HEK293 (cell line): ENCODE data around the gene LCOR.

Source experiments
- CTCF ChIA-PET: fragments of 350-600 bp; formaldehyde crosslinking; extraction: SDS; loops from one replicate; lab custom pipeline; 2021; ENCODE audit warnings: antibody characterized with exemption; lab: Yijun Ruan, JAX
- POLR2A ChIA-PET: fragments of 300-600 bp; formaldehyde crosslinking; extraction: SDS; loops from one replicate; lab custom pipeline; 2020; ENCODE audit warnings: antibody characterized with exemption, inconsistent platforms; lab: Yijun Ruan, JAX
- H3K27ac ChIP-seq: fragments of 200-500 bp; sonication (Bioruptor generic); 2 replicates; pipeline ENCODE4 v1.5.1; 2014; ENCODE audit warnings: low read depth, low read length, control low read depth, inconsistent platforms; ENCODE audit errors: extremely low read depth
- H3K36me3 ChIP-seq, 2 experiments: fragments of 200-500 bp in 1 of 2; sonication (Bioruptor generic) in 1 of 2; 1 replicate in 1 of 2; 2 replicates in 1 of 2; pipeline ENCODE4 v1.5.1; 2014 to 2017; ENCODE audit warnings: inconsistent platforms in 2 of 2, low read length in 2 of 2; ENCODE audit not compliant: control insufficient read depth in 2 of 2, insufficient read depth in 1 of 2
- H3K4me1 ChIP-seq: fragments of 200-500 bp; sonication (Bioruptor generic); 2 replicates; pipeline ENCODE4 v1.5.1; 2014; ENCODE audit warnings: mild to moderate bottlenecking, low read length, inconsistent platforms; ENCODE audit not compliant: control insufficient read depth, insufficient read depth
- H3K4me3 ChIP-seq: 2 replicates; pipeline ENCODE4 v1.5.1; 2011; ENCODE audit warnings: low read depth, mild to moderate bottlenecking, control low read depth, low read length, moderate library complexity
- H3K9me3 ChIP-seq: fragments of 200-500 bp; sonication (Bioruptor generic); 2 replicates; pipeline ENCODE4 v1.5.1; 2014; ENCODE audit warnings: low read depth, low read length, inconsistent platforms; ENCODE audit not compliant: control insufficient read depth, insufficient read depth
- GLIS1 ChIP-seq: fragments of 450-650 bp; formaldehyde crosslinking; IDR thresholded peaks from 2 replicates; pipeline ENCODE4 v1.5.1; 2016; ENCODE audit warnings: missing biosample characterization, missing genetic modification characterization
- HOXC10 ChIP-seq: sonication (generic); formaldehyde crosslinking; IDR thresholded peaks from 2 replicates; pipeline ENCODE4 v1.8.1; 2023; ENCODE audit warnings: mild to moderate bottlenecking, missing genetic modification reagents
- HOXD13 ChIP-seq: sonication (generic); formaldehyde crosslinking; IDR thresholded peaks from 2 replicates; pipeline ENCODE4 v1.8.0; 2022; ENCODE audit warnings: missing genetic modification reagents, borderline replicate concordance
- OSR2 ChIP-seq: fragments of 450-650 bp; formaldehyde crosslinking; IDR thresholded peaks from 2 replicates; pipeline ENCODE4 v1.5.1; 2016; ENCODE audit warnings: missing biosample characterization, missing genetic modification characterization
- SCRT2 ChIP-seq: fragments of 450-650 bp; formaldehyde crosslinking; IDR thresholded peaks from 2 replicates; pipeline ENCODE4 v1.5.1; 2016; ENCODE audit warnings: missing biosample characterization, missing genetic modification characterization
- SETDB1 ChIP-seq: IDR thresholded peaks from one replicate; pipeline ENCODE4 v1.6.1; 2017; ENCODE audit warnings: mild to moderate bottlenecking, low read length, moderate library complexity, mixed read lengths; ENCODE audit not compliant: insufficient read length
- YY1 ChIP-seq: fragments of 450-650 bp; formaldehyde crosslinking; IDR thresholded peaks from 2 replicates; pipeline ENCODE4 v1.5.1; 2018; ENCODE audit warnings: missing biosample characterization, missing genetic modification characterization
- YY2 ChIP-seq: fragments of 450-650 bp; formaldehyde crosslinking; IDR thresholded peaks from 2 replicates; pipeline ENCODE4 v1.5.1; 2016; ENCODE audit warnings: missing biosample characterization, missing genetic modification characterization
- ZBTB48 ChIP-seq: fragments of 450-650 bp; formaldehyde crosslinking; IDR thresholded peaks from 2 replicates; pipeline ENCODE4 v1.5.1; 2016; ENCODE audit warnings: missing biosample characterization, missing genetic modification characterization
- ZFP37 ChIP-seq: fragments of 450-650 bp; formaldehyde crosslinking; IDR thresholded peaks from 2 replicates; pipeline ENCODE4 v1.5.1; 2016; ENCODE audit warnings: missing biosample characterization, missing genetic modification characterization
- ZNF114 ChIP-seq: fragments of 450-650 bp; formaldehyde crosslinking; IDR thresholded peaks from 2 replicates; pipeline ENCODE4 v1.5.0; 2017; ENCODE audit warnings: missing biosample characterization, missing genetic modification characterization
- ZNF133 ChIP-seq: fragments of 450-650 bp; formaldehyde crosslinking; IDR thresholded peaks from 2 replicates; pipeline ENCODE4 v1.5.1; 2016; ENCODE audit warnings: missing biosample characterization, missing genetic modification characterization
- ZNF146 ChIP-seq: fragments of 450-650 bp; formaldehyde crosslinking; IDR thresholded peaks from 2 replicates; pipeline ENCODE4 v1.5.1; 2016; ENCODE audit warnings: missing biosample characterization, missing genetic modification characterization
- ZNF157 ChIP-seq: fragments of 450-650 bp; formaldehyde crosslinking; IDR thresholded peaks from 2 replicates; pipeline ENCODE4 v1.5.1; 2016; ENCODE audit warnings: missing biosample characterization, missing genetic modification characterization
- ZNF266 ChIP-seq: fragments of 450-650 bp; formaldehyde crosslinking; IDR thresholded peaks from 2 replicates; pipeline ENCODE4 v1.5.1; 2016; ENCODE audit warnings: missing biosample characterization, missing genetic modification characterization, low read depth
- ZNF404 ChIP-seq: fragments of 450-650 bp; formaldehyde crosslinking; IDR thresholded peaks from 2 replicates; pipeline ENCODE4 v1.5.1; 2017; ENCODE audit warnings: missing biosample characterization, missing genetic modification characterization
- ZNF416 ChIP-seq: fragments of 450-650 bp; formaldehyde crosslinking; IDR thresholded peaks from 2 replicates; pipeline ENCODE4 v1.5.1; 2016; ENCODE audit warnings: missing biosample characterization, missing genetic modification characterization
- ZNF423 ChIP-seq: fragments of 450-650 bp; formaldehyde crosslinking; IDR thresholded peaks from 2 replicates; pipeline ENCODE4 v1.5.1; 2016; ENCODE audit warnings: missing biosample characterization, missing genetic modification characterization
- ZNF529 ChIP-seq: fragments of 450-650 bp; formaldehyde crosslinking; IDR thresholded peaks from 2 replicates; pipeline ENCODE4 v1.5.1; 2017; ENCODE audit warnings: missing genetic modification characterization, missing biosample characterization; ENCODE audit not compliant: insufficient replicate concordance
- ZNF548 ChIP-seq: fragments of 450-650 bp; formaldehyde crosslinking; IDR thresholded peaks from 2 replicates; pipeline ENCODE4 v1.5.1; 2016; ENCODE audit warnings: missing biosample characterization, missing genetic modification characterization
- ZNF596 ChIP-seq: fragments of 450-650 bp; IDR thresholded peaks from 2 replicates; pipeline ENCODE4 v1.5.0; 2018; ENCODE audit warnings: missing biosample characterization, mild to moderate bottlenecking, missing genetic modification characterization, moderate library complexity
- ZNF664 ChIP-seq: fragments of 450-650 bp; formaldehyde crosslinking; IDR thresholded peaks from 2 replicates; pipeline ENCODE4 v1.5.1; 2016; ENCODE audit warnings: missing biosample characterization, missing genetic modification characterization
- ZNF791 ChIP-seq: fragments of 450-650 bp; formaldehyde crosslinking; IDR thresholded peaks from 2 replicates; pipeline ENCODE4 v1.5.1; 2016; ENCODE audit warnings: missing biosample characterization, missing genetic modification characterization
- TF ChIP-seq, protein P1 (sequence below): IDR thresholded peaks from 2 replicates; pipeline ENCODE4 v1.6.1; 2011; ENCODE audit warnings: mild to moderate bottlenecking, low read depth, low read length, borderline replicate concordance
- TF ChIP-seq, protein P2 (sequence below): fragments of 450-650 bp; formaldehyde crosslinking; IDR thresholded peaks from 2 replicates; pipeline ENCODE4 v1.5.1; 2016; ENCODE audit warnings: missing biosample characterization, missing genetic modification characterization

LCOR gene

DNA sequence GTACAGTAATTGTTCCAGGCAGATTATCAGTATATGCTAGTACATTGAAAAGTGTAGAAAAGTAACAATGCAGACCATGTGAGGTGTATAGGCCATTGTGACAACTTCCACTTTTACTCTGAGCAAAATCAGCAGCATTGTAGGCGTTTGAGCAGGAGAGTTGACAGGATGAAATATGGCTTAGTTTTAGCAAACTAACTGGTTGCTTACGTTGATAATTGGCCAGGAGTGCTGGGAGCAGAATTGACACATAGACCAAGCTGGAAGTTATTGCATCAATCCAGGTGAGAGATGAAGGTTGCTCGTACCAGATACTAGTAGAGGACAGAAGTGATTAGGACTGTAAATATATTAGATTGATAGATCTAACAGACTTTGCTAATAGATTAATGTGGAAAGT is 46.0 kb downstream of the LCOR start:
- Histone ChIP-seq H3K4me1 (no peaks in the 10 kb centered on the region), H3K27ac (no peak overlapping the region), H3K4me3 (no peak overlapping the region), H3K9me3 (no peaks in the 10 kb centered on the region), H3K36me3 (no peaks in the 10 kb centered on the region)
- TF ChIP-seq YY1 (no peak), OSR2 (tag by site-specific recombination) (0 out of 2 replicates have a peak, but pooled peaks have one; percentile 12), ZFP37 (tag by site-specific recombination) (no peak), HOXD13 (CRISPR knock-in tag) (no peak)
- POLR2A ChIA-PET: no interaction called here
- CTCF ChIA-PET: interaction anchor here (0.6 kb wide), 1 partner anchor 332 kb away, joined by 3 read pairs; no protein-coding TSS in a partner anchor

DNA sequence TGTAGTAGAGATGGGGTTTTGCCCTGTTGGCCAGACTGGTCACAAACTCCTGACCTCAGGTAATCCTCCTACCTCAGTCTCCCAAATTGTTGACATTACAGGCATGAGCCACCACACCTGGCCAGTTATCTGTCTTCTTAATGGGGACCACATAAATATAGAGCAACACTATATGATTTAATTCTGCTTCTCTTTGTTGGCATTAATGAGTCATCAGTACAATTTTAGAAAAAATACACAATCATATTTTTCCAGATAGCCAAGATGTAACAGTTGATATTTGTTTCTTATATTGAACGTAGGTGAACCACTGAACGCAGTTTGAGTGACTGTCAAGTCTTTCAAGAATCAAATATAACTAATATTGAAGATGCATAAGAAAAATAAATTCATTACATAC is 48.5 kb downstream of the LCOR start:
- H3K27ac ChIP-seq: no peak overlapping the region
- H3K9me3 ChIP-seq: no peaks in the 10 kb centered on the region
- TF ChIP-seq YY2 (tag by site-specific recombination): no peak
- TF ChIP-seq ZNF423 (tag by site-specific recombination): no peak
- TF ChIP-seq ZNF114 (tag by site-specific recombination): no peak
- TF ChIP-seq ZNF596 (tag by site-specific recombination): no peak
- no peak for TF ChIP-seq ZNF266 (tag by site-specific recombination)
- no peak for TF ChIP-seq ZNF404 (tag by site-specific recombination)
- TF ChIP-seq ZNF416 (tag by site-specific recombination): no peak
- no peak for TF ChIP-seq SCRT2
- no peak for TF ChIP-seq HOXC10 (CRISPR knock-in tag)
- TF ChIP-seq ZBTB48 (tag by site-specific recombination): no peak
- TF ChIP-seq ZNF133 (tag by site-specific recombination): no peak
- no peak for TF ChIP-seq ZNF791 (tag by site-specific recombination)
- TF ChIP-seq, protein P1, sequence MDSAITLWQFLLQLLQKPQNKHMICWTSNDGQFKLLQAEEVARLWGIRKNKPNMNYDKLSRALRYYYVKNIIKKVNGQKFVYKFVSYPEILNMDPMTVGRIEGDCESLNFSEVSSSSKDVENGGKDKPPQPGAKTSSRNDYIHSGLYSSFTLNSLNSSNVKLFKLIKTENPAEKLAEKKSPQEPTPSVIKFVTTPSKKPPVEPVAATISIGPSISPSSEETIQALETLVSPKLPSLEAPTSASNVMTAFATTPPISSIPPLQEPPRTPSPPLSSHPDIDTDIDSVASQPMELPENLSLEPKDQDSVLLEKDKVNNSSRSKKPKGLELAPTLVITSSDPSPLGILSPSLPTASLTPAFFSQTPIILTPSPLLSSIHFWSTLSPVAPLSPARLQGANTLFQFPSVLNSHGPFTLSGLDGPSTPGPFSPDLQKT: no peak
- no peak for TF ChIP-seq GLIS1 (tag by site-specific recombination)
- no peak for TF ChIP-seq ZNF529 (tag by site-specific recombination)
- no peak for TF ChIP-seq ZNF157
- no peak for TF ChIP-seq ZNF664
- TF ChIP-seq ZNF548: no peak
- H3K36me3 ChIP-seq: peaks cover 0 to 7% of the 10 kb centered on the region in 2 experiments; a peak in 2 of 3 replicates
- POLR2A ChIA-PET: no interaction called here
- no peak overlapping the region for H3K4me3 ChIP-seq
- CTCF ChIA-PET: no interaction called here
- H3K4me1 ChIP-seq: no peaks in the 10 kb centered on the region

DNA sequence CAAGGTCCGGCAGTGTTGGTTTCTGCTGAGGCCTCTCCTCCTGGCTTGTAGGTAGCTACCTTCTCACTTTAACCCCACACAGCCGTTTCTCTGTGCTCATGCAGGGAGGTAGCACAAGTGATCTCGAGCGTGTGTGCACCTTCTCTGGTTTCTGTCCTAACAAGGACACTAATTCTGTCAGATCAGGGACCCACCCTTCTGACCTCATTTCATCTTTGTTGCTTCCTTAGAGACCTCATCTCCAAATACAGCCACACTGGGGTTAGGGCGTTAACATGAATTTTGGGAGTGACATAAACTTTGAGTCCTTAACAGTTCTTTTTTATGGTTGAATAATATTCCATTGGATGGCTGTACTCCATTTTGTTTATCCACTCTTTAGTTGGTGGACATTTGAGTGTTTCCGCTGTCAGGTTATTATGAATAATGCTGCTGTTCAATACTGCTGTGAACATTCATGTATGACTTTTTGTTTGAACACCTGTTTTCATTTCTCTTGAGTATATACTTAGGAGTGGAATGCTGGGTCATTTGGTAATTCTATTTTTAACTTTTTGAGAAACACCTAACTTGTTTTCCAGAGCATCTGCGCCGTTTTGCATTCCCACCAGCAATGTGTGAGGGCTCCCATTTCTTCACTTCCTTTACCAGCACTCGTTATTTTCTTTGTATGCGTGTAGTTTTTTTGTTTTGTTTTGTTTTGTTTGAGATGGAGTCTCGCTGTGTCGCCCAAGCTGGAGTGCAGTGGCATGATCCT is 57.5 kb downstream of the LCOR start:
- CTCF ChIA-PET: no interaction called here
- Histone ChIP-seq H3K9me3 (no peaks in the 10 kb centered on the region), H3K36me3 (peaks cover 8 to 15% of the 10 kb centered on the region in 2 experiments), H3K4me3 (no peak overlapping the region), H3K4me1 (no peaks in the 10 kb centered on the region), H3K27ac (no peak overlapping the region)
- TF ChIP-seq ZNF266 (tag by site-specific recombination) (no peak), ZNF146 (tag by site-specific recombination) (peak; percentile 87), SETDB1 (peak; percentile 38)
- TF ChIP-seq, protein P2, sequence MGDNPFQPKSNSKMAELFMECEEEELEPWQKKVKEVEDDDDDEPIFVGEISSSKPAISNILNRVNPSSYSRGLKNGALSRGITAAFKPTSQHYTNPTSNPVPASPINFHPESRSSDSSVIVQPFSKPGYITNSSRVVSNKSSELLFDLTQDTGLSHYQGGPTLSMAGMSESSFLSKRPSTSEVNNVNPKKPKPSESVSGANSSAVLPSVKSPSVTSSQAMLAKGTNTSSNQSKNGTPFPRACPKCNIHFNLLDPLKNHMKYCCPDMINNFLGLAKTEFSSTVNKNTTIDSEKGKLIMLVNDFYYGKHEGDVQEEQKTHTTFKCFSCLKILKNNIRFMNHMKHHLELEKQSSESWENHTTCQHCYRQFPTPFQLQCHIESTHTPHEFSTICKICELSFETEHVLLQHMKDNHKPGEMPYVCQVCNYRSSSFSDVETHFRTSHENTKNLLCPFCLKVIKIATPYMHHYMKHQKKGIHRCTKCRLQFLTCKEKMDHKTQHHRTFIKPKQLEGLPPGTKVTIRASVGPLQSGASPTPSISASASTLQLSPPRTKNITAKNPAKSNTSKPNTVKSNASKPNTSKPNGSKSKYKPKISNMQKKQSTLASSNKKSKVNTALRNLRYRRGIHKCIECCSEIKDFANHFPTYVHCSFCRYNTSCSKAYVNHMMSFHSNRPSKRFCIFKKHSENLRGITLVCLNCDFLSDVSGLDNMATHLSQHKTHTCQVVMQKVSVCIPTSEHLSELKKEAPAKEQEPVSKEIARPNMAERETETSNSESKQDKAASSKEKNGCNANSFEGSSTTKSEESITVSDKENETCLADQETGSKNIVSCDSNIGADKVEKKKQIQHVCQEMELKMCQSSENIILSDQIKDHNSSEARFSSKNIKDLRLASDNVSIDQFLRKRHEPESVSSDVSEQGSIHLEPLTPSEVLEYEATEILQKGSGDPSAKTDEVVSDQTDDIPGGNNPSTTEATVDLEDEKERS (tag by site-specific recombination): 0 out of 2 replicates have a peak, but pooled peaks have one; percentile 10
- POLR2A ChIA-PET: no interaction called here
